Peyer's patch (tissue), 4 donors: ENCODE measurements around the gene MAGED1.

ENCODE experiments used
- POLR2A ChIP-seq, 2 donors: fragments of 450-650 bp; IDR thresholded peaks; one replicate each; pipeline ENCODE4 v1.5.1; 2017; ENCODE audit warnings: antibody characterized with exemption in 2 of 2, mild to moderate bottlenecking in 2 of 2, moderate library complexity in 2 of 2
- TF ChIP-seq, protein P1 (sequence below), 6 experiments: fragments of 450-650 bp in 4 of 6; fragments of 200-600 bp in 2 of 6; sonication (generic) in 1 of 6; IDR thresholded peaks; one replicate each; pipeline ENCODE4 v1.5.1; 2017 to 2019; ENCODE audit warnings: antibody characterized with exemption in 6 of 6, mild to moderate bottlenecking in 3 of 6, moderate library complexity in 1 of 6

DNA sequence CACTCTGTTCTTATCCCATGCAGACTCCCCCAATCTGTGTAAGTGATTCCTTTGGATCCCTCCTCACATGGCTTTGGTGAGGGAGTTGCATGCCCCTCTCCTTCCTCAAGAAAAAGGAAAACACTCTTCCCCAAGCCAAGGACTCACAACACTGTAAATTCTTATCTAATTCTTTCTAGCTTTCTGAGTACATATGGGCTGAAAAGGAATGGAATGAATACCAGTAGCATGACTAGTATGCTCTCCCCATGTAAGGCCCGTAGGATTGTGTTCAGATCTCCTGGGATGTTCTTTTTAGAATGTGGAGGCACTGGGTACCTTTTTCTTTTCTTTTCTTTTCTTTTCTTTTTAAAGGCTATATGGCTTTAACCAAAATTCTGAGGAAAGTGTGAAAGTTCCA is 17.0 kb upstream of the MAGED1 start:
- no peak for TF ChIP-seq POLR2A (IDR thresholded peaks at IDR 0.05)
- TF ChIP-seq, protein P1, sequence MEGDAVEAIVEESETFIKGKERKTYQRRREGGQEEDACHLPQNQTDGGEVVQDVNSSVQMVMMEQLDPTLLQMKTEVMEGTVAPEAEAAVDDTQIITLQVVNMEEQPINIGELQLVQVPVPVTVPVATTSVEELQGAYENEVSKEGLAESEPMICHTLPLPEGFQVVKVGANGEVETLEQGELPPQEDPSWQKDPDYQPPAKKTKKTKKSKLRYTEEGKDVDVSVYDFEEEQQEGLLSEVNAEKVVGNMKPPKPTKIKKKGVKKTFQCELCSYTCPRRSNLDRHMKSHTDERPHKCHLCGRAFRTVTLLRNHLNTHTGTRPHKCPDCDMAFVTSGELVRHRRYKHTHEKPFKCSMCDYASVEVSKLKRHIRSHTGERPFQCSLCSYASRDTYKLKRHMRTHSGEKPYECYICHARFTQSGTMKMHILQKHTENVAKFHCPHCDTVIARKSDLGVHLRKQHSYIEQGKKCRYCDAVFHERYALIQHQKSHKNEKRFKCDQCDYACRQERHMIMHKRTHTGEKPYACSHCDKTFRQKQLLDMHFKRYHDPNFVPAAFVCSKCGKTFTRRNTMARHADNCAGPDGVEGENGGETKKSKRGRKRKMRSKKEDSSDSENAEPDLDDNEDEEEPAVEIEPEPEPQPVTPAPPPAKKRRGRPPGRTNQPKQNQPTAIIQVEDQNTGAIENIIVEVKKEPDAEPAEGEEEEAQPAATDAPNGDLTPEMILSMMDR (IDR thresholded peaks at IDR 0.05) = no peak
